OCI-LY3 (cell line): ENCODE data around the gene POLR2L.

ENCODE experiments used
- EZH2phosphoT487 ChIP-seq: fragments of 200-600 bp; shearing (Covaris generic); IDR thresholded peaks from 2 replicates; pipeline ENCODE4 v1.6.1; 2018; ENCODE audit warnings: antibody characterized with exemption, mixed run types, low read depth
- TF ChIP-seq, protein P1 (sequence below): fragments of 200-600, 300-600 bp; sonication (generic); IDR thresholded peaks from 2 replicates; pipeline ENCODE4 v1.5.1; 2014; ENCODE audit warnings: antibody characterized with exemption, low read length, low read depth

DNA sequence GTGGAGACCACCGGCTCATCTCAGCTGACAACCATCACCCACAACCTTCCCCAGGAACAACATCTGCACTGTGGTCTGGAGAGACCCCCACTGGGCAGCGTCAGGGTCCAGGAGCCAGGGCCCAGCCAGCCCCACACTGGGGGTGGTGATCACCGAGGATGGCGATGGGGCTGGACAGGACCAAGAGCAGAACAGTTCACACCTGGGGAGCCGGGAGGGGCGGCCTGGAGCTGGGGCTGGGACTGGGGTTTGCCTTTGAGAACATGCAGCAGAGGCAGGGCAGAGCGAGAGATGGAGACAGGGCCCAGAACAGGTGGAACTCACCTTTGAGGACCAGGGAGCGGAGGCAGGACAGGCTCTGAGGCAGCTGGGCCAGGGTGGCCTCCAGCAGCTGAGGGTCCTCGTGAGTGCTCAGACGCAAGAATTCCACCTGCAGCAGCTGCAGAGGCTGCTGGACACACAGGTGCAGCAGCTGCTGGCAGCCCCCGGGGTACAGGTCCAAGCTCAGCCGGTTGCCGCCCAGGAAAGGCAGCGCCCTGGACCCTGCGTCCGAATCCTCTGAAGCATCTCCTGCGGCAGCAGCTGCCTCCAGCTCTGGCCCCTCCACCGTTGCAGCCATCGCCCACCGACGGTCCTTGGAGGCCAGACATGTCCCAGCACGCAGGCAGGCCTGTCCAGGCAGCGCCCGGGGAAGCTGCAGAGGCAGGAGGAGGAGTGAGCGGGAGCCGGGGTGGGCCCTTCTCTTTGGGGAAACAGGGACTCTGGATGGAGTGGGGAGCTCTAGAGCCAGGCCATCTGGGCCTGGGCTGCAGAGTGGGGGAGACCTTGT is 38.3 kb downstream of the POLR2L start:
- TF ChIP-seq, protein P1, sequence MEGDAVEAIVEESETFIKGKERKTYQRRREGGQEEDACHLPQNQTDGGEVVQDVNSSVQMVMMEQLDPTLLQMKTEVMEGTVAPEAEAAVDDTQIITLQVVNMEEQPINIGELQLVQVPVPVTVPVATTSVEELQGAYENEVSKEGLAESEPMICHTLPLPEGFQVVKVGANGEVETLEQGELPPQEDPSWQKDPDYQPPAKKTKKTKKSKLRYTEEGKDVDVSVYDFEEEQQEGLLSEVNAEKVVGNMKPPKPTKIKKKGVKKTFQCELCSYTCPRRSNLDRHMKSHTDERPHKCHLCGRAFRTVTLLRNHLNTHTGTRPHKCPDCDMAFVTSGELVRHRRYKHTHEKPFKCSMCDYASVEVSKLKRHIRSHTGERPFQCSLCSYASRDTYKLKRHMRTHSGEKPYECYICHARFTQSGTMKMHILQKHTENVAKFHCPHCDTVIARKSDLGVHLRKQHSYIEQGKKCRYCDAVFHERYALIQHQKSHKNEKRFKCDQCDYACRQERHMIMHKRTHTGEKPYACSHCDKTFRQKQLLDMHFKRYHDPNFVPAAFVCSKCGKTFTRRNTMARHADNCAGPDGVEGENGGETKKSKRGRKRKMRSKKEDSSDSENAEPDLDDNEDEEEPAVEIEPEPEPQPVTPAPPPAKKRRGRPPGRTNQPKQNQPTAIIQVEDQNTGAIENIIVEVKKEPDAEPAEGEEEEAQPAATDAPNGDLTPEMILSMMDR = no peak
- no peak for TF ChIP-seq EZH2phosphoT487
